Retina (tissue), 1 donor: ENCODE data around the gene FHOD3.
"Not testable (repeated sequence)": the region's sequence is repeated elsewhere in the genome, so short reads cannot be mapped to it uniquely, and the experiment has no call there.

Experiments
- DNase-seq: peaks from one replicate; pipeline ENCODE4 v3.0.0-alpha.2; 2016

The FHOD3 gene

GRCh38 chr18:36813824-36814223 is 516.3 kb downstream of the FHOD3 start:
- no peak for DNase-seq

- no peak for DNase-seq
These were observed 517.5 kb downstream of the FHOD3 start for GRCh38 chr18:36814994-36815393.

- DNase-seq = not testable (repeated sequence)
These were observed 518.6 kb downstream of the FHOD3 start for GRCh38 chr18:36816096-36816495.

- no peak for DNase-seq
These were observed 519.5 kb downstream of the FHOD3 start for GRCh38 chr18:36817039-36817438.

GRCh38 chr18:36818652-36819051 is 521.1 kb downstream of the FHOD3 start:
- no peak for DNase-seq

- no peak for DNase-seq
These were observed 522.1 kb downstream of the FHOD3 start for GRCh38 chr18:36819621-36820020.

GRCh38 chr18:36821681-36822080 is 524.2 kb downstream of the FHOD3 start:
- DNase-seq = no peak

- no peak for DNase-seq
These were observed 528.0 kb downstream of the FHOD3 start for GRCh38 chr18:36825526-36825925.

- DNase-seq = no peak
These were observed 529.0 kb downstream of the FHOD3 start for GRCh38 chr18:36826556-36826955.

- DNase-seq = no peak
These were observed 530.7 kb downstream of the FHOD3 start for GRCh38 chr18:36828157-36828629.

GRCh38 chr18:36828630-36829361 is 531.3 kb downstream of the FHOD3 start, which contains the start of the genes KIAA1328 and TPGS2:
Gene KIAA1328, plus strand, starts transcription at chr18:36829127. Its CDS starts 12 bp downstream, at chr18:36829139.
Gene TPGS2, minus strand, starts transcription at chr18:36829002. Its CDS starts 235 bp downstream, at chr18:36828767.
- peak; percentile 96 for DNase-seq
